Muscle of leg (tissue), 11 donors: ENCODE data around the gene CSMD2. TPM values are rescaled to one million over a fixed set of nuclear protein-coding genes. Genes with fewer than 3 reads are reported as not detected.

Experiments used
- DNase-seq: peaks from one replicate; pipeline ENCODE4 v3.0.0; 2013
- H3K27ac ChIP-seq: one replicate; pipeline ENCODE4 v1.5.1; 2013; ENCODE audit warnings: mild to moderate bottlenecking, low read length, control low read depth
- H3K27me3 ChIP-seq: one replicate; pipeline ENCODE4 v1.6.1; 2013; ENCODE audit warnings: low read length; ENCODE audit not compliant: control insufficient read depth, insufficient read depth
- H3K36me3 ChIP-seq: one replicate; pipeline ENCODE4 v1.6.1; 2013; ENCODE audit warnings: low read length; ENCODE audit not compliant: control insufficient read depth, insufficient read depth
- H3K4me1 ChIP-seq: one replicate; pipeline ENCODE4 v1.6.1; 2013; ENCODE audit warnings: low read length; ENCODE audit not compliant: control insufficient read depth, insufficient read depth
- H3K4me3 ChIP-seq: one replicate; pipeline ENCODE4 v1.5.1; 2013; ENCODE audit warnings: low read length, control low read depth
- H3K9me3 ChIP-seq: replicated peaks from 2 replicates; pipeline ENCODE4 v1.6.1; 2013; ENCODE audit warnings: low read depth, low read length; ENCODE audit not compliant: control insufficient read depth
- WGBS: methylation state at CpG from one replicate; pipeline ENCODE4 v1.1.5; 2013; ENCODE audit warnings: missing lambda C conversion rate; ENCODE audit not compliant: insufficient coverage; 5-methylcytosine and 5-hydroxymethylcytosine counted together
- polyA plus RNA-seq, 8 donors: library from polyadenylated mRNA; unstranded; fragments of 120-200 nt; gene quantifications; one replicate each; pipeline versions ENCODE4 v1.2.1 to v1.2.3, GENCODE V29; 2013; ENCODE audit warnings: inconsistent platforms in 1 of 8, low replicate concordance in 1 of 8; ENCODE audit not compliant: insufficient read length in 8 of 8, insufficient read depth in 1 of 8
- total RNA-seq: library from RNA; stranded (reverse); fragments of 120-200 nt; gene quantifications from one replicate; pipeline ENCODE4 v1.2.4, GENCODE V29; 2013

The CSMD2 gene
- total and polyA plus RNA-seq, 9 donors, result 0.27 to 1.6 (median 0.52) TPM

DNA sequence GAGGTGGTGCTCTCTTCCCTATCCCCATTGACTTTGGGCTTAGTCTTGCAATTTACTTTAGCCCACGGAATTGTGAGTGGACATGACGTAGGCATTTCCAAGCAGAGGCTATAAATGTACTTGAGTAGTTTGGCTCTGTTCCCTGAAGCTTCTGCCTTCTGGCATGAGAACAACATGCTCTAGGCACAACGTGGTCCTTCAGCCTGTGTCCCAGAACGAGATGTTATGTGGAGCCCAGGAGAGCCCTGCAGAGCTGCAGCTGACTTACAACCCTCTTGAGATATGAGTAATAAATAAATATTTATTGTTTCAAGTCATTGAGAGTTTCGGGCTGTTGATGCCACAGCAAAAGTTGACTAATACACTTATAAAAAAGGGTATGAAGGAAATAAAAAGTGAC, 406.3 kb downstream of the CSMD2 start:
- no CpG with 5 or more reads among the region's 5 CpGs for WGBS
- Histone ChIP-seq H3K4me1 (peaks cover 3% of the 10 kb centered on the region), H3K36me3 (no peaks in the 10 kb centered on the region), H3K27ac (no peak overlapping the region), H3K4me3 (no peak overlapping the region), H3K27me3 (no peaks in the 10 kb centered on the region), H3K9me3 (no peaks in the 10 kb centered on the region)
- peak; percentile 30 for DNase-seq

- H3K27ac ChIP-seq, result no peak overlapping the region
- no peak for DNase-seq
- H3K36me3 ChIP-seq, result no peaks in the 10 kb centered on the region
- H3K9me3 ChIP-seq, result peaks cover 2% of the 10 kb centered on the region
- no peak overlapping the region for H3K4me3 ChIP-seq
- 83% methylated on average over 5 of the region's 5 CpGs for WGBS
- no peaks in the 10 kb centered on the region for H3K4me1 ChIP-seq
- H3K27me3 ChIP-seq, result no peaks in the 10 kb centered on the region
These were observed 411.8 kb downstream of the CSMD2 start for GRCh38 chr1:33753087-33753856.

GRCh38 chr1:33745942-33746341, 419.1 kb downstream of the CSMD2 start:
- Histone ChIP-seq H3K4me3 (no peak overlapping the region), H3K27ac (no peak overlapping the region), H3K27me3 (no peaks in the 10 kb centered on the region), H3K4me1 (no peaks in the 10 kb centered on the region), H3K9me3 (no peaks in the 10 kb centered on the region), H3K36me3 (no peaks in the 10 kb centered on the region)
- WGBS, result 85% methylated on average over 3 of the region's 4 CpGs
- DNase-seq, result no peak

DNA sequence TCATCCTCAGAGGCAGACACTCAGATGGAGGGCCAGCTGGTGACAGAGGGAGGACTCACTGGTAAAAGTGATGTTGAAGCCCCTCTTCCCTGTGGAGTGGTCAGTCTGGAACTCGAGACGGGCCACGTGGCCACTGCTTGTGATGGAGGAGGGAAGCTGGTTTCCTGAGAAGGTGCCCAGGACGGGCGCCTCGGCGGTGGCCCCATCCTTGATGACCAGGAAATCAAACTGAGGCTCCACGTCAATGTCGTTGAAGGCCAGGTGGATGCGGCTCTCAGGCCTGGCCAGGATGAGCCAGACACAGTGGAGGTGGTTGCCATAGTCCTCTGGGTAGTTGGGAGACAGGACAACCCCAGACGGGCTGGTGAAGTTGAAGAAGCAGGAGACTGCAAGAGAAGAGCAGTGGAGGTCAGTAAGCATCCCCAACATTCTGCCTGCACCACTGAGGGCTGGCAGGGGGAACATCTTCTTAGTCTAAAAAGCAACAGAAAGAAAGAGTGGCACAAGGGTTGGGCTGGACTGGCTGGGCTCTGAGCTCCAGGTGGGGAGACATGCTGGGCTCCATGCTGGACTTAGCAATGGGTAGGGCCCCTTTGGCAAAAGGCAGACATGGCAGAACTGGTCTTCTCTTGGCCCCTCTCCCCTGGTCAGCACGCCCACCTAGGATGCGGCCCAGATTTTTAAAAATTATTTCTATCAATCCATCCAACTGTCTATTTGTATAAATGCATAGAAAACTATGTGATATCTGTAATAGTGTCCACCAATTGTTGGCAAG, 421.6 kb downstream of the CSMD2 start:
- Histone ChIP-seq H3K4me1 (no peaks in the 10 kb centered on the region), H3K9me3 (no peaks in the 10 kb centered on the region), H3K27ac (no peak overlapping the region), H3K36me3 (no peaks in the 10 kb centered on the region), H3K4me3 (no peak overlapping the region), H3K27me3 (no peaks in the 10 kb centered on the region)
- no peak for DNase-seq
- 98% methylated on average over 7 of the region's 13 CpGs for WGBS

- Histone ChIP-seq H3K4me1 (no peaks in the 10 kb centered on the region), H3K36me3 (no peaks in the 10 kb centered on the region), H3K9me3 (no peaks in the 10 kb centered on the region), H3K4me3 (no peak overlapping the region), H3K27ac (no peak overlapping the region), H3K27me3 (no peaks in the 10 kb centered on the region)
- 76% methylated on average over 3 of the region's 3 CpGs for WGBS
- no peak for DNase-seq
These were observed 422.4 kb downstream of the CSMD2 start for GRCh38 chr1:33742663-33743062.

GRCh38 chr1:33741749-33742148, 423.3 kb downstream of the CSMD2 start:
- no CpG with 5 or more reads among the region's 5 CpGs for WGBS
- Histone ChIP-seq H3K36me3 (no peaks in the 10 kb centered on the region), H3K9me3 (no peaks in the 10 kb centered on the region), H3K4me3 (no peak overlapping the region), H3K4me1 (no peaks in the 10 kb centered on the region), H3K27me3 (no peaks in the 10 kb centered on the region), H3K27ac (no peak overlapping the region)
- DNase-seq, result no peak

- no peak overlapping the region for H3K4me3 ChIP-seq
- H3K4me1 ChIP-seq, result no peaks in the 10 kb centered on the region
- H3K27ac ChIP-seq, result no peak overlapping the region
- 70% methylated on average over 2 of the region's 8 CpGs for WGBS
- H3K36me3 ChIP-seq, result no peaks in the 10 kb centered on the region
- no peaks in the 10 kb centered on the region for H3K27me3 ChIP-seq
- DNase-seq, result no peak
- no peaks in the 10 kb centered on the region for H3K9me3 ChIP-seq
These were observed 424.8 kb downstream of the CSMD2 start for GRCh38 chr1:33740040-33740744.

DNA sequence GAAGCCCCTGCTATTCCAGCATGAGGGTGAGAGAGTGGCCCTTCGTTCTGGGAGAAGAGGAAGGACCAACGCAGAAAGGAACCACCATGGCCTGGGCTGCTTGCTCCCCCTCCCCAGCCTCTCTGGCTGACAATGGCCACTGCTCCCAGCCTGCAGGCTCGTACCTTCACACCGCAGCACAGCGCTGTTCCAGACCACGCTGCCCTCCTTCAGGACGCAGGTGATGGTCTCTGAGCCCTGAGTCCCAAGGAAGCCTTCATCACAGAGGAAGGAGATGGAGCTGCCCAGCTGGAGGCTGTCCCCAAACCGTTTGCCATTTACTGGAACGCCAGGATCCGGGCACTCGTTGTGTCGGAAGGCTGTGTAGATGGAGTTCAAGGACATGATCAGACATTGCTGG, 426.1 kb downstream of the CSMD2 start:
- no peak overlapping the region for H3K27ac ChIP-seq
- no peak for DNase-seq
- H3K9me3 ChIP-seq, result no peaks in the 10 kb centered on the region
- H3K4me3 ChIP-seq, result no peak overlapping the region
- H3K4me1 ChIP-seq, result no peaks in the 10 kb centered on the region
- H3K36me3 ChIP-seq, result no peaks in the 10 kb centered on the region
- 83% methylated on average over 10 of the region's 12 CpGs for WGBS
- H3K27me3 ChIP-seq, result no peaks in the 10 kb centered on the region

DNA sequence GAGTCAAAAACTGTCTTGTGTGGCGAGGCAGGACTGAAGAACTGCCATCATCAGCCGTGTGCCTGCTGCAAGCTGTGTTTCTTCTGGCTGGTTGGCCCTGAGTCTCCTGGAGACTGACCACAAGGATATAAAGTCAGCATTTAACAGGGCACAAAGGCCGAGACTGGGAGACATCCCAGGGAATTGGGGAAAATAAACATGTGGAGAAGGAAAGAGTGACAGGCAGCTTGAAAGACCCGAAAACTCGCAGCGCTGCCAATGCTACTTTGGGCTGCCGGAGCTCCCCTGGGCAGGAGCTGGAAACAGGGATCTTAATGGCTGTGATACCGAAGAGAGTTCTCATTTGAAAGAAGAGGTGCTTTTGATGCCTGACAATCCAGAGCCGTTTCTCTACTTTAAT, 426.5 kb downstream of the CSMD2 start:
- no peak overlapping the region for H3K4me3 ChIP-seq
- no peak overlapping the region for H3K27ac ChIP-seq
- no peaks in the 10 kb centered on the region for H3K36me3 ChIP-seq
- DNase-seq, result no peak
- no peaks in the 10 kb centered on the region for H3K27me3 ChIP-seq
- 78% methylated on average over 7 of the region's 9 CpGs for WGBS
- no peaks in the 10 kb centered on the region for H3K4me1 ChIP-seq
- no peaks in the 10 kb centered on the region for H3K9me3 ChIP-seq

DNA sequence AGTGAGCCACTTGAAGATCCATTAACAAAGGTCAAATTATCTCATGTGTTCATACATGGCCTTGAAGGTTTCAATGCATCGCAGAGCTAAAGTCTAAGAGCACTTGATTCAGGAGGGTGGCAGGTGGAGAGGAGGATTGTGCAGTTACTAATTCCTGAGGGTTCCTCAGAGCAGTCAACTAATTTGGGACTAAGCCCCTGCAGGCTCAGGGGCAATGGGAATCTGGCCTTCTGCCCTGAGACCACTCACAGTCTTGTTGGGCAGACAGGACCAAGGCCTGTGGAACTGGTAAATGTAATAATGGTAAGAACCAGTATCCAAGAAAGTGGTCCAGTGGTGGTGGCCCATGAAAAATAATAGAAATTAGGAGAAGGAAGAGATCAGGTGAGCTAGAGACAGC, 428.5 kb downstream of the CSMD2 start:
- 100% methylated on average over 1 of the region's 1 CpG for WGBS
- Histone ChIP-seq H3K4me1 (no peaks in the 10 kb centered on the region), H3K9me3 (no peaks in the 10 kb centered on the region), H3K27me3 (peaks cover 2% of the 10 kb centered on the region), H3K36me3 (no peaks in the 10 kb centered on the region), H3K27ac (no peak overlapping the region), H3K4me3 (no peak overlapping the region)
- no peak for DNase-seq
